GM19328 (cell line): ENCODE results near the gene ARHGAP21.

Experiments
- ATAC-seq: cut with Tn5 transposase; IDR thresholded peaks from one replicate; pipeline ENCODE4 v1.9.1; 2021; ENCODE audit warnings: mild to moderate bottlenecking, moderate library complexity; ENCODE audit not compliant: unreplicated experiment

Gene ARHGAP21

GRCh38 chr10:24722676-24723385, 856 bp downstream of the ARHGAP21 start:
- ATAC-seq = peak; percentile 27

- peak; percentile 1 for ATAC-seq
Measured at GRCh38 chr10:24722131-24722675, 1.5 kb downstream of the ARHGAP21 start.

GRCh38 chr10:24721229-24722106, 2.2 kb downstream of the ARHGAP21 start:
- no peak for ATAC-seq

- ATAC-seq = no peak
Measured at GRCh38 chr10:24720096-24720495, 3.6 kb downstream of the ARHGAP21 start.

GRCh38 chr10:24718031-24718855, 5.4 kb downstream of the ARHGAP21 start:
- no peak for ATAC-seq

- no peak for ATAC-seq
Measured at GRCh38 chr10:24716295-24716694, 7.4 kb downstream of the ARHGAP21 start.

- no peak for ATAC-seq
Measured at GRCh38 chr10:24715246-24715769, 8.4 kb downstream of the ARHGAP21 start.

- no peak for ATAC-seq
Measured at GRCh38 chr10:24713086-24713485, 10.6 kb downstream of the ARHGAP21 start.

GRCh38 chr10:24711465-24711864, 12.2 kb downstream of the ARHGAP21 start:
- ATAC-seq = no peak

GRCh38 chr10:24708081-24708480, 15.6 kb downstream of the ARHGAP21 start:
- no peak for ATAC-seq

- ATAC-seq = no peak
Measured at GRCh38 chr10:24707445-24707844, 16.2 kb downstream of the ARHGAP21 start.

- ATAC-seq = no peak
Measured at GRCh38 chr10:24706479-24707118, 17.1 kb downstream of the ARHGAP21 start.

GRCh38 chr10:24703700-24704099, 20.0 kb downstream of the ARHGAP21 start:
- no peak for ATAC-seq

- peak; percentile 76 for ATAC-seq
Measured at GRCh38 chr10:24701447-24701846, 22.2 kb downstream of the ARHGAP21 start.

GRCh38 chr10:24700948-24701347, 22.7 kb downstream of the ARHGAP21 start:
- no peak for ATAC-seq

- ATAC-seq = no peak
Measured at GRCh38 chr10:24698270-24698669, 25.4 kb downstream of the ARHGAP21 start.

GRCh38 chr10:24697080-24697479, 26.6 kb downstream of the ARHGAP21 start:
- ATAC-seq = no peak

- no peak for ATAC-seq
Measured at GRCh38 chr10:24695452-24695851, 28.2 kb downstream of the ARHGAP21 start.

- no peak for ATAC-seq
Measured at GRCh38 chr10:24694086-24694485, 29.6 kb downstream of the ARHGAP21 start.

- no peak for ATAC-seq
Measured at GRCh38 chr10:24690961-24691512, 32.6 kb downstream of the ARHGAP21 start.
